H7 (cell line): Measurements from ENCODE around the gene MICAL3. TPM values are rescaled to one million over a fixed set of nuclear protein-coding genes. Genes with fewer than 3 reads are reported as not detected.

Source experiments
- DNase-seq: peaks from one replicate; pipeline ENCODE4 v3.0.0; 2012
- H3K27me3 ChIP-seq: 2 replicates; pipeline ENCODE4 v1.6.0; 2011; ENCODE audit warnings: mild to moderate bottlenecking, low read length; ENCODE audit not compliant: control insufficient read depth, insufficient read depth
- H3K36me3 ChIP-seq: replicated peaks from 2 replicates; pipeline ENCODE4 v1.5.1; 2011; ENCODE audit warnings: low read length; ENCODE audit not compliant: control insufficient read depth, insufficient read depth
- H3K4me3 ChIP-seq: 2 replicates; pipeline ENCODE4 v1.5.1; 2011; ENCODE audit warnings: low read depth, mild to moderate bottlenecking, control low read depth, low read length, moderate library complexity; ENCODE audit not compliant: insufficient read depth
- total RNA-seq: library from RNA; depleted of rRNA; stranded (reverse); fragments of >200 nt; shearing (Covaris generic); gene quantifications from 2 replicates; pipeline ENCODE4 v1.2.3, GENCODE V29; 2014; rRNA removed

MICAL3 gene
- total RNA-seq, 1 experiment from 2014 or later: 11.8 TPM

DNA sequence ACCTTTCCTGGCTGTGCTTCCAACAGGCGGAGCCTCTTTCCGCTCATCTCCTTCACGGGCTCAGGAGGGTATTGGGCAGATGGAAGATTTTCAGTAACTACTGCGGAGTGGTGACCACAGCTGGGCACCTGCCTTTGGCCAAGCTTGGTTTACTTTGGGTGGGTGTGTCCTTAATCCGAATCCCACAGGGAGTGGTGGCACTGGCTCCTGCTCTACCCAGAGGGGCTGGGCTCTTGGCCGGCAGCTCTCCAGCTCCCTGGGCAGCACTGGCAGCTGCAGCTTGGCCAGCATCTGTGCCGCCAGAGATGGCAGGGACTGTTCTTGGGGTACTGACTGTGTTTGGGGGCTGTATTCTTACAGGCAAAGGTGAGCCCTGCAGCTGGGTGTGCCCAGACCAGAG is 279.9 kb downstream of the MICAL3 start:
- Histone ChIP-seq H3K4me3 (no peak overlapping the region), H3K27me3 (no peaks in the 10 kb centered on the region), H3K36me3 (no peaks in the 10 kb centered on the region)
- no peak for DNase-seq

DNA sequence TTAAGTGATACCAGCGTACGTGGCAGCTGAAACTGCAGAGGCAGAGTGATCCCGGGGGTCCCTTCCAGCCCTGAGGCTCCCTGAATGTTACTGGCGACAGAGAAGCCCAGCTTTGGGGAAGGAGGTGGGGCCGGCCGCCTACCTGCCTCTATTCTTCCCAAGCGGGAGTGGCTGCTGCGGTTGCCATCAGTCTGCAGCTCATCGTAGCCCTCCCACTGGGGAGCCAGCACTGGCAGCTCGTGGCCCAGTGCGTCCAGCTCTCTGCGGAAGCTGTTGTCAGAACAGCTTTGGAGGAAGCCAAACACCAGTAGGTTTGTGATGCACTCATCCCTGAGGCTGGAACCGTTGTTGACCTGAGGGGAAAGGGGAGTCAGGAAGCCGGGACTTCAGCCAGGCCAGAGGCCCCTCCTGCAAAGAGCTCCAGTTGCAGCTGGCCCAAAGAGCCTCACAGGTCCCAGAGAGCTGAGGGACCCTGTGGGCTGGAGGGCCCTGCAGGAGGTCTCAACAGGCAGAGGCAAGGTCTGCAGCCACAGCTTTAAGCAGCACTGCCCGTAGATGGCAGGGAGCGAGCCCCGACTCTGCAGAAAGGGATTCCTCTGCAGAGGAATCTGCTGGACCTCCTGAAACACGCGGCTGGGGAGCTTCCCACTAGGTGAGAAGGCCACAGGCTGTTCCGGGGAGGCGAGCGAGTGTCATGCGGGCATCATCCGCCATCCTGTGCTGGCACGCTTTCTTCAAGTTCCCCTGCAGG is 280.5 kb downstream of the MICAL3 start:
- DNase-seq: peak; percentile 73
- no peaks in the 10 kb centered on the region for H3K36me3 ChIP-seq
- no peaks in the 10 kb centered on the region for H3K27me3 ChIP-seq
- no peak overlapping the region for H3K4me3 ChIP-seq

DNA sequence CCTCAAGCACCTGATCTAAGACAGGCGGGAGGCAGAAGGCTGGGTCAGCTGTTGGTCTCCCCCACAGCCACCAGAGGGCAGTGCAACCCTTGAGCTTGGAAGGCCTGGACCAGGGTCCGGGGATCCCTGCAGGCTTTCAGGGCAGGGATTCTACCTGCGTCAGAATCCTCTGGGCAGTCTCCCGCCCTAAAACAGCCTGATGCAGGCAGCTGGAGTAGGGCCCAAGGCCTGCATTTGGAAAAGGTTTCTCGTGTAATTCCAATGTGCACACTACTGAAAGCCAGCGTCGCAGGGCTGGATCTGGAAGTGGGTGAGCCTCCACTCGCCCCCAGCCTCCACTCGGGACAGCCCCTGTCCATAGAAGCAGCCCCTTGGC is 281.8 kb downstream of the MICAL3 start:
- peak; percentile 97 for DNase-seq
- Histone ChIP-seq H3K27me3 (no peaks in the 10 kb centered on the region), H3K4me3 (no peak overlapping the region), H3K36me3 (no peaks in the 10 kb centered on the region; the same call in 1 of the 2 replicates)

DNA sequence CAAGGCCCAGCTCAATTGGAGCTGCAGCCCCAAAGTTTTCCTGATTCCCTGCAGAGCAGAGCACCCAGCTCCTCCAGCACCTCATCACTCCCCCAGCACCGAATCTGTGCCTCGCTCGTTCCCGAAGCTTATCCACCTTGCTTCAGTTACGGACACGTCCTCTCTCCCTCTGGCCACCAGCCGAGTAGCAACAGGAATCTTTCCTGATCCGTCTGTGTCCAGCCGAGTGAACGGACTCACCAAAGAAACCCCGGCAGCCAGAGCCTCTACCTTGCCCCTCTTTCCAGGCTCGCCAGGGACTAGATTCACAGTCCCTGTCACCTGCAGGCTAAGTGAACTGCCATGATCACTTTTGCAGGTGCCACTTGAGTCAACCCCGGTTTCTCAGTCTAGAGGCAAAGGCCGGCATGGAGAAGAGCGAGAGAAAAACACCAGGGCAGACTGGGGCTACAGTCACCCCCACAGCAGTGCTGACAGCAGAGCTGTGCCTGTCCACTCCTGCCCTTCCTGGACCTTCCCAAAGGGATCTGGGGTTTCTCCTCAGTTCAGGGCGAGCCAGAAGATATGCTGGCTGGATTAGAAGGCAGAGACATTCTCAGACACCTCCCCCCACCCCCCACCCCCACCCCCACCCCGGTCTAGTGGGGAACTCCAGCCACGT is 282.4 kb downstream of the MICAL3 start:
- no peak overlapping the region for H3K4me3 ChIP-seq
- H3K27me3 ChIP-seq: no peaks in the 10 kb centered on the region
- no peaks in the 10 kb centered on the region; the same call in 1 of the 2 replicates for H3K36me3 ChIP-seq
- no peak for DNase-seq

DNA sequence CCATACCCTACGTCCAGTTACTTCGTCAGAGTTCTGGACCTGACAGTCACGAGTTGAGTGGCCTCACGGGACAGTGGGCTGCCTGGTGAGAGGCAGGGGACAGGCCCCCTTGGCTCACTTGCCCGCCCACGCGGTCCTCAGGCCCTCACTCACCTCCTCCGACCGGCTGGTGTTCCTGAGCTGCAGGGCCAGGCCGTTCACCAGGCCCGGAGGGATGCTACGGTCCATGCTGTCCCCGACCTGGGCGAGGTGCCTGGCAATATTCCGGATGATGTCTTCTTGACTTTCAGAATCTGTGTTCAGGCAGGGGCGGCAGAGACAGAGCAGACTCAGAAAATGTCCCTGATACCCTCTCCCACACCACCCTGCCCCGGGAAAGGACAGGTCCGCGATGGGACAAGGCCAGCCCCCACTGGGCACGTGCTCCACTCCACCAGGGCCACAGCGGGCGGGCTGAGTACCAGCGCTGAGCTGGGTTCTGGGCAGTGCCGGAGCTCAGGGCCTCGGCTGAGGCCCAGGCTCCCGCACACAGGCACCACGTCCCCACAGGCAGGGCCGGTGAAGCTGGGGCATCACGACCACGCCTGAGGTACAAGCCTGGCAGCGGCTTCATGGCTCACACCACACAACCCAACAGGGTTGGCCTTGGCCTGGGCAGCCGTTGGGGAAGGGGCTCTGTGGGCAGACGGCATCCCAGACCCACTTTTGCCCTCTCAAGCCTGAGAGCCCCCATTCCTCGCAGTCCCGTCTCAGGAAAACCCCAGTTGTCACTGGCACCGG is 285.0 kb downstream of the MICAL3 start:
- H3K27me3 ChIP-seq: no peaks in the 10 kb centered on the region
- DNase-seq: peak; percentile 49
- no peaks in the 10 kb centered on the region; the same call in 1 of the 2 replicates for H3K36me3 ChIP-seq
- H3K4me3 ChIP-seq: no peak overlapping the region

DNA sequence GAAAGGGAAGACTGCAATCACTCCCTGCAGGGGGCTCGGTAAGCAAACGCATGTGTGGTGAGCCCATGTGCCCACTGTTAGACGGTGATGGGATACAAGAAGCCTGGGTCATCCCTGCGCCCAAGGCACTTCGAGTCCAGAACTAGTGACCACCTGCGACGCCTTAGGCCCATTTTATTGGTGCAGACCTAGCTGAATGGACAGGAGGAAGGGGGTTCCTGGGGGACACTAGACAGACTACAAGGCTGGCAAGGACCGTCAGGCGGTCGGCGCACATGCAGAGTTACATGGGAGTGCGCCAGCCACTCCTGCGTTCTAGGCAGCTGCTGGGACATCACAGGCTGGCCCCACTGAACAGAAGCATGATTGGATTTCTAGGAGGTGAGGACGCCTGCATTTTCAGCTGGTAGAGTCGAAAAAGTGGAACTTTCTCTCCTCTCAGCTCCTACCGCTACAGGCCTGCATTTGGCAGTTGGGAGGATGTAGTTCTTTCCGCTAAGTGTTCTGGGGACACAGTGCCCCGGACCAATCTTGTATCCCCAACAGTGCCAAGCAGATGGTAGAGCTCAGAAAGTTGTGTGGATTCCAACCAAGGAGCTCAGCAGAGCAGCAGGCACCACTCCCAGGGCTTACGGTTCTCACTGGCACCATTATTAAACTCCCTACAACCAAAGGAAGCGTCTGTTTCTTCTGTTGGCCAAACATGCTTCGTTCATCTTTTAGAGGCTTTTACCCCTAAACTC is 285.8 kb downstream of the MICAL3 start:
- H3K36me3 ChIP-seq: no peaks in the 10 kb centered on the region; the same call in 1 of the 2 replicates
- DNase-seq: no peak
- H3K4me3 ChIP-seq: no peak overlapping the region
- no peaks in the 10 kb centered on the region for H3K27me3 ChIP-seq

Other genes with a start within 250 kb of the MICAL3 start
- 29.7 and 34.5 TPM in 2 replicates for gene PEX26, start 53.4 kb upstream of the MICAL3 start, total RNA-seq
- gene TUBA8, start 86.2 kb upstream of the MICAL3 start, total RNA-seq: 0.92 and 2.7 TPM in 2 replicates
- gene USP18, start 125.6 kb upstream of the MICAL3 start, total RNA-seq: 5.9 and 7.8 TPM in 2 replicates